C1 segment of cervical spinal cord (tissue), 14 donors: Measurements from ENCODE around the gene CACNA1S.

ENCODE experiments used
- DNase-seq, 14 donors: peaks; one replicate each; lab custom pipeline; 2025; lab: John Stamatoyannopoulos, UW

Gene CACNA1S

DNA sequence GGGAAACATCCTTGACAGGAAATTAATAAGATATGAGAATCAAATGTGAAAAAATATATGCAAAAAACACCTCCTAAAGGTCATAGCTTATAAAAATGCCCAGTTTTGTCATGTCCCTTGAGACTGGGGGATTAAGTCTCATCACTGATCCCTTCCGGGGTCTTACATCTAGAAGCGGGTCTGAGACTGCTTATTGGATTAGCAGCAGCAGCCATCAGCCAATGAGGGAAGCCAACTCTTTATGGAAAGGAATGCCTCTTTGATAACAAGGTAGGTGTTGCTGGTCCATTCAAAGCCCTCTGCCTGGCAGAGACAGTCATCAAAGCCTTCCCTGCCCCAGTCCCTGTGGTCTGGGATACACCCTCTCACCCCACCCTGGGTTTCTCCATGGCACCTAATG lies 3.9 kb upstream of the CACNA1S start:
- no peak for DNase-seq

GRCh38 chr1:201115390-201115937 lies 3.2 kb upstream of the CACNA1S start:
- no peak for DNase-seq

- DNase-seq, result peak in 13 of 14 donors; percentile 44 to 83 (median 72)
These were observed 2.3 kb upstream of the CACNA1S start for GRCh38 chr1:201114245-201115131.

GRCh38 chr1:201113451-201114244 lies 1.4 kb upstream of the CACNA1S start:
- no peak for DNase-seq

GRCh38 chr1:201112926-201113325 lies 700 bp upstream of the CACNA1S start:
- DNase-seq, result no peak

DNA sequence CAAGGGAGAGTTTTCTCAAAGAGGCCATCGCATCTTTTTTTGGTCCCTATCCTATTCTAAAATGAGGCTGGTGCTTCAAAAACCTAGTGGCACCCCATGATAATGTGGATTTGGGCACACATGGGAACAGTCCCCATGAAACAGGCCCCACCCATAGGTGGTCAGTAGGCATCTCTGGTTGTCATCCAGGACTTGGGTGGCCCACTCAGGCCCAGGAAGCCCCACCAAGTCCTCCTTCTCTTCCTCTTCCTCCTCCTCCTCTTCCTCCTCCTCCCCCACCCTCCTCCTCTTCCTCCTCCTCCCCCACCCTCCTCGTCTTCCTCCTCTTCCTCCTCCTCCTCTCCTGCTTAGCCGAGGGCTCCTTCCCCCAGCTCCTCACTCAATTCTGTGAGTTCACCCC lies 554 bp downstream of the CACNA1S start:
- no peak for DNase-seq

DNA sequence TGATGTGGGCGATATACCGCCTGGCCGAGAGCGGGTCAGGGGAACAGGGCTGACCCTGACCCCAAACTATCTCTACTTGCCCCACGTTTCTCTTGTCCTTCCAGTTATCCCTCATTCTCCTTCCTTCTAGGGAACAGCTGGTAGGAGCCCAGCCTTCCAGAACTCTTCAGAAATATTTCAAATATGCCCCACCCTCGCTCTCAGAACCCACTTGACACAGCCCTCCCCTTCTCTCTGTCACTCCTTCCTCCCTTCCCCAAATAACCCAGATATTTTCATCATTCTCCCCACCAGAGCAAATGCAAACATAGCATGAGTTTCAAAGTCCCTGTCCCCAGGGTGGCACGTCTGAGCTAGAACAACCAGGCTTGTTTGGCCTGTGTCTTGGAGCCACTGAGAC lies 1.1 kb downstream of the CACNA1S start:
- no peak for DNase-seq

- DNase-seq, result no peak
These were observed 1.6 kb downstream of the CACNA1S start for GRCh38 chr1:201110616-201111015.

GRCh38 chr1:201110138-201110537 lies 2.1 kb downstream of the CACNA1S start:
- no peak for DNase-seq

DNA sequence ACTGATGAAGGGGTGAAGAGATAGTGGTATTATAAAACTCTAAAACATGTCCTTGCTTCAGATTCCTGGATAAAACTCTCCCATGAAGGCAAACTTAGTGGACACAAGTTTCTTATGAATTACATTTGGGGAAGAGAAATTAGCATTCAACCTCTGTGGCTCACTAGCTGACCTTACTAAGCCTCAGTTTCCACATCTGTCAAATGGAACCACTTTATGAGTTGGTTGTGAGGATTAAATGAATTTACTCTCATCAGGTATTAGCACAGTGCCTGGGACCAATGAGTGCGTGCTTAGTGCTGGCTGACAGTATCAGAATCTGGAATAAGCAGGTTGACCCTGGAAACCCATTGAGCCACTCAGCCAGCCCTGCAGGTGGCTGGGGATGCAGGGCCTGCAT lies 2.6 kb downstream of the CACNA1S start:
- no peak for DNase-seq

- no peak for DNase-seq
These were observed 3.6 kb downstream of the CACNA1S start for GRCh38 chr1:201108614-201109013.

GRCh38 chr1:201105688-201106087 lies 6.5 kb downstream of the CACNA1S start:
- DNase-seq, result no peak

- no peak for DNase-seq
These were observed 8.1 kb downstream of the CACNA1S start for GRCh38 chr1:201104141-201104540.

GRCh38 chr1:201103666-201104065 lies 8.6 kb downstream of the CACNA1S start:
- no peak for DNase-seq

- no peak for DNase-seq
These were observed 11.9 kb downstream of the CACNA1S start for GRCh38 chr1:201100169-201100930.

- no peak for DNase-seq
These were observed 13.1 kb downstream of the CACNA1S start for GRCh38 chr1:201098992-201099677.

DNA sequence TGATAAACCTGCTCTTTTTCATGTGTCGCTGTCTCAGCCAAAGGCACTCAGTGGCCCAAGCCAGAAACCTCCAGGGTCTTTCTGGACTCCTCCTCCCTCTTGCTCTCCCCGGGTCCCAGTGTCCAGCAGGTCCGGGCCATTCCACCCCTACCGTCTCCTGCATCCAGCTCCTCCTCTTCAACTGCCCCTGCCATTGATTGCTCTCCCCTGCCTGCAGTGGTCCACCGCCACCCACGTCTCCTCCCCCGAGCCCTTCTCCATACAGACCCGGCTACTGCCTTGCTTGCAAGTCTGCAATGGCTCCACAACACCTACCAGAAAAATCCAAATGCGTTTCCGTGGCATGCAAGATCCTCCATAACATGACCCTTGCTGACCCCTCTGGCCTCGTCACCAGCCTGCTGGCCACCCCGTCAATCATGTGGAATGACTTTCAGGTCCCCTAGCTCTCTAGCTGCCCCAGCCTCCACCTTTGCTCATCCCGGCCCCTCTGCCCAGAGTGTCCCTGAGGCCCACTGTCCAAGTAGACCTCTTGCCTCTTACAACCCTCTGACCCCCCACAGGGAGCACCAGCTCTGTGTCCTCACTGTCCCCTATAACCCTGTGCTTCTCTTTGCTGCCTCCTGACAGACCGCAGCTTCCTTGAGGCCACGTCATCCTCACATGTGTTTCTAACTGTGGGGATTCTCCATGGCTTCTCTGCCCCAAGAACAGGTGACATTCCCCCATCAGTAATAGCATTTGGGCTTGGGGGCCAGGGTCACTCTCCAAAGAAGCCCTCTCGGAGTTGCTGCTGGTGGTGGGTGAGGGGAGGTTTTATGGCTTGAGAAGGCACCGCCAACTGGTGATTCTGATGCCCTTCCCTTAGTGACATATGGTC lies 15.0 kb downstream of the CACNA1S start:
- no peak for DNase-seq

- DNase-seq, result no peak
These were observed 16.2 kb downstream of the CACNA1S start for GRCh38 chr1:201096041-201096461.

DNA sequence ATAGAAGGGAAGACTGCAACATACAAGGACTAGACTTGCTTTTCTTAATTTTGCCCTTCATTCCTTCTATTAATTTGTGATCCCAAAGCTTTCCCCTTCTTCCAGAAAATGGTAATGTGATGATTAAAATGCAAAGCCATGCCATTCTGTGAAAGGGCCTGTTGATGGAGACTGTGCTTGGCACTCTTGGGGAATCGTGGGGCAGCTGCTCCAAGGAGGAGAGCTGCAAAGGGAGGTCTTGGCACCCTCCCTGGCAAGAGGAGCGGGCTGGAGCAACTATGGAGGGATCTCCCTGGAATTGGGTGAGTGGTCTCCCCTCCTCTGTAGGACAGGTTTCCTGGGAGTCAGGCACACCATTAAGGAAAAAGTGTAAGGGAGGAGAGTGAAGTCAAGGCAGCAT lies 16.6 kb downstream of the CACNA1S start:
- DNase-seq, result peak in 3 of 14 donors; percentile 11 to 30 (median 21)

- DNase-seq, result no peak
These were observed 17.4 kb downstream of the CACNA1S start for GRCh38 chr1:201094832-201095231.
